Spinal cord (tissue), 10 donors: Measurements from ENCODE around the gene PEX1. TPM values are rescaled to one million over a fixed set of nuclear protein-coding genes. Genes with fewer than 3 reads are reported as not detected.

Source experiments
- DNase-seq, 6 donors: peaks; one replicate each; pipeline versions ENCODE4 v3.0.0 to v3.0.0-alpha.2; 2013 to 2015; ENCODE audit warnings: low spot score in 6 of 6, low read depth in 4 of 6
- H3K27ac ChIP-seq: one replicate; pipeline ENCODE4 v1.5.1; 2013; ENCODE audit warnings: low read depth, low read length, control low read depth
- H3K27me3 ChIP-seq: one replicate; pipeline ENCODE4 v1.6.1; 2013; ENCODE audit warnings: low read length; ENCODE audit not compliant: control insufficient read depth, insufficient read depth
- H3K36me3 ChIP-seq: one replicate; pipeline ENCODE4 v1.6.1; 2013; ENCODE audit warnings: low read length; ENCODE audit not compliant: control insufficient read depth, insufficient read depth
- H3K4me1 ChIP-seq: one replicate; pipeline ENCODE4 v1.6.1; 2013; ENCODE audit warnings: low read length; ENCODE audit not compliant: control insufficient read depth, insufficient read depth
- H3K4me3 ChIP-seq: one replicate; pipeline ENCODE4 v1.5.1; 2013; ENCODE audit warnings: low read depth, low read length, control low read depth
- H3K9me3 ChIP-seq: one replicate; pipeline ENCODE4 v1.6.1; 2013; ENCODE audit warnings: low read length; ENCODE audit not compliant: control insufficient read depth, insufficient read depth
- WGBS: methylation state at CpG from one replicate; pipeline ENCODE4 v1.1.5; 2013; ENCODE audit warnings: missing lambda C conversion rate; ENCODE audit not compliant: insufficient coverage; 5-methylcytosine and 5-hydroxymethylcytosine counted together
- long read RNA-seq, 4 donors: transcript quantifications; one replicate each; lab custom pipeline, GENCODE V29; 2026
- polyA plus RNA-seq, 2 donors: library from polyadenylated mRNA; unstranded; fragments of 120-200 nt; gene quantifications; one replicate each; pipeline ENCODE4 v1.2.1, GENCODE V29; 2013; ENCODE audit not compliant: insufficient read length in 2 of 2
- total RNA-seq, 2 donors: library from RNA; depleted of rRNA in 1 of 2; stranded (reverse); fragments of 120-200 nt in 1 of 2; fragments of >200 nt in 1 of 2; gene quantifications; one replicate each; pipeline versions ENCODE4 v1.2.3 to v1.2.4, GENCODE V29; 2013 to 2014
- donor health status: healthy.

The PEX1 gene
- total RNA-seq (10 to 100 TPM; 27.3 to 46.4 TPM), polyA plus RNA-seq (10 to 100 TPM; 31.6 to 40.5 TPM)
- long read RNA-seq, donor 1, partial matches to known transcripts = 8 of 11 reads
- long read RNA-seq, donor 1, other reads (novel, unspliced or antisense) = 0 of 11 reads
- long read RNA-seq, donor 2, full-length matches to known transcripts = 2 of 12 reads
- long read RNA-seq, donor 2, partial matches to known transcripts = 10 of 12 reads
- long read RNA-seq, donor 2, other reads (novel, unspliced or antisense) = 0 of 12 reads
- long read RNA-seq, donor 3, full-length matches to known transcripts = 1 of 1 reads
- long read RNA-seq, donor 3, partial matches to known transcripts = 0 of 1 reads
- long read RNA-seq, donor 3, other reads (novel, unspliced or antisense) = 0 of 1 reads
- long read RNA-seq, donor 4, partial matches to known transcripts = 7 of 9 reads
- long read RNA-seq, donor 4, other reads (novel, unspliced or antisense) = 0 of 9 reads

- DNase-seq = peak; percentile 96 to 100 (median 98)
- Histone ChIP-seq H3K27me3 (no peaks in the 10 kb centered on the region), H3K4me1 (peaks cover 5% of the 10 kb centered on the region), H3K27ac (peak within 1 kb of the TSS; percentile 95), H3K9me3 (no peaks in the 10 kb centered on the region), H3K4me3 (peak within 1 kb of the TSS; percentile 94), H3K36me3 (peaks cover 13% of the 10 kb centered on the region)
- WGBS = 0% methylated on average over 78 of the region's 79 CpGs
Observed at GRCh38 chr7:92528188-92528957, at the start of gene PEX1, which contains the start of gene RBM48. PEX1 (minus strand) TSS chr7:92528520; CDS start chr7:92528435, 85 bp downstream. RBM48 (plus strand) TSS chr7:92528795; CDS start chr7:92528814, 19 bp downstream.

GRCh38 chr7:92576296-92576695 lies 48.0 kb upstream of the PEX1 start:
- Histone ChIP-seq H3K9me3 (no peaks in the 10 kb centered on the region), H3K27me3 (no peaks in the 10 kb centered on the region), H3K4me1 (no peaks in the 10 kb centered on the region), H3K4me3 (no peak overlapping the region), H3K36me3 (peaks cover 22% of the 10 kb centered on the region), H3K27ac (no peak overlapping the region)
- DNase-seq = no peak
- 83% methylated on average over 1 of the region's 3 CpGs for WGBS

GRCh38 chr7:92569137-92569536 lies 40.8 kb upstream of the PEX1 start:
- Histone ChIP-seq H3K27ac (no peak overlapping the region), H3K9me3 (no peaks in the 10 kb centered on the region), H3K4me3 (no peak overlapping the region), H3K4me1 (no peaks in the 10 kb centered on the region), H3K36me3 (peaks cover 37% of the 10 kb centered on the region), H3K27me3 (no peaks in the 10 kb centered on the region)
- 100% methylated on average over 1 of the region's 4 CpGs for WGBS
- no peak for DNase-seq

- 100% methylated on average over 3 of the region's 6 CpGs for WGBS
- Histone ChIP-seq H3K36me3 (peaks cover 33% of the 10 kb centered on the region), H3K27me3 (no peaks in the 10 kb centered on the region), H3K9me3 (no peaks in the 10 kb centered on the region), H3K4me3 (no peak overlapping the region), H3K4me1 (no peaks in the 10 kb centered on the region), H3K27ac (no peak overlapping the region)
- no peak for DNase-seq
Observed at GRCh38 chr7:92567460-92567859, 39.1 kb upstream of the PEX1 start.

GRCh38 chr7:92563345-92563744 lies 35.0 kb upstream of the PEX1 start:
- no peaks in the 10 kb centered on the region for H3K27me3 ChIP-seq
- WGBS = 90% methylated on average over 2 of the region's 2 CpGs
- no peaks in the 10 kb centered on the region for H3K9me3 ChIP-seq
- DNase-seq = no peak
- no peak overlapping the region for H3K4me3 ChIP-seq
- H3K27ac ChIP-seq = no peak overlapping the region
- no peaks in the 10 kb centered on the region for H3K4me1 ChIP-seq
- H3K36me3 ChIP-seq = peaks cover 30% of the 10 kb centered on the region

GRCh38 chr7:92560602-92561001 lies 32.3 kb upstream of the PEX1 start:
- peaks cover 11% of the 10 kb centered on the region for H3K36me3 ChIP-seq
- H3K27ac ChIP-seq = no peak overlapping the region
- no peak for DNase-seq
- no peaks in the 10 kb centered on the region for H3K4me1 ChIP-seq
- H3K9me3 ChIP-seq = no peaks in the 10 kb centered on the region
- no peaks in the 10 kb centered on the region for H3K27me3 ChIP-seq
- H3K4me3 ChIP-seq = no peak overlapping the region

- no peak for DNase-seq
- Histone ChIP-seq H3K27me3 (no peaks in the 10 kb centered on the region), H3K9me3 (no peaks in the 10 kb centered on the region), H3K27ac (no peak overlapping the region), H3K4me1 (no peaks in the 10 kb centered on the region), H3K4me3 (no peak overlapping the region), H3K36me3 (peaks cover 4% of the 10 kb centered on the region)
- 94% methylated on average over 3 of the region's 7 CpGs for WGBS
Observed at GRCh38 chr7:92557808-92558362, 29.6 kb upstream of the PEX1 start.

GRCh38 chr7:92557249-92557648 lies 28.9 kb upstream of the PEX1 start:
- no peaks in the 10 kb centered on the region for H3K27me3 ChIP-seq
- 80% methylated on average over 1 of the region's 2 CpGs for WGBS
- no peaks in the 10 kb centered on the region for H3K9me3 ChIP-seq
- H3K36me3 ChIP-seq = peaks cover 4% of the 10 kb centered on the region
- no peak overlapping the region for H3K4me3 ChIP-seq
- no peak for DNase-seq
- no peak overlapping the region for H3K27ac ChIP-seq
- H3K4me1 ChIP-seq = no peaks in the 10 kb centered on the region

GRCh38 chr7:92550194-92550593 lies 21.9 kb upstream of the PEX1 start:
- 71% methylated on average over 2 of the region's 4 CpGs for WGBS
- H3K27me3 ChIP-seq = no peaks in the 10 kb centered on the region

More at GRCh38 chr7:92550194-92550593, 21.9 kb upstream of the PEX1 start:
- H3K36me3 ChIP-seq = no peaks in the 10 kb centered on the region
- DNase-seq = no peak
- no peaks in the 10 kb centered on the region for H3K9me3 ChIP-seq
- H3K4me1 ChIP-seq = no peaks in the 10 kb centered on the region
- H3K27ac ChIP-seq = no peak overlapping the region
- H3K4me3 ChIP-seq = no peak overlapping the region
